IMR-90 (cell line): ENCODE measurements around the gene SF3B3. TPM values are rescaled to one million over a fixed set of nuclear protein-coding genes. Genes with fewer than 3 reads are reported as not detected.

Experiments used
- ATAC-seq: fragments of 200-7000 bp; cut with Tn5 transposase; 2 replicates; pipeline ENCODE4 v1.9.1; 2020; ENCODE audit warnings: low read depth, mild to moderate bottlenecking, moderate library complexity
- BruUV-seq: library from RNA; stranded (reverse); fragments of 400-500 nt; replicated peaks from 2 replicates; lab custom pipeline; 2021; lab: Mats Ljungman, UMichigan
- CTCF ChIA-PET: fragments of 300-600 bp; formaldehyde crosslinking; extraction: SDS; loops from one replicate; lab custom pipeline; 2021; ENCODE audit warnings: antibody characterized with exemption; lab: Yijun Ruan, JAX
- POLR2A ChIA-PET: fragments of 300-600 bp; sonication (Branson Sonifier 250); formaldehyde crosslinking; loops from one replicate; lab custom pipeline; 2022; ENCODE audit warnings: antibody characterized with exemption; ENCODE audit not compliant: unreplicated experiment; lab: Charles Lee
- DNase-seq: peaks from one replicate; pipeline ENCODE4 v3.0.0; 2013
- H2AFZ ChIP-seq: replicated peaks from 2 replicates; pipeline ENCODE3; 2013; ENCODE audit warnings: low read length, mild to moderate bottlenecking; ENCODE audit not compliant: poor library complexity
- H2AK5ac ChIP-seq: 2 replicates; pipeline ENCODE4 v1.6.1; 2013; ENCODE audit warnings: low read depth, low read length, inconsistent platforms
- H2AK9ac ChIP-seq: replicated peaks from 2 replicates; pipeline ENCODE3; 2013; ENCODE audit warnings: mild to moderate bottlenecking, low read depth, low read length, moderate library complexity; ENCODE audit not compliant: poor library complexity
- H2BK120ac ChIP-seq: 2 replicates; pipeline ENCODE4 v1.6.1; 2013; ENCODE audit warnings: low read depth, low read length, inconsistent platforms
- H2BK15ac ChIP-seq: 3 replicates; pipeline ENCODE4 v1.6.1; 2013; ENCODE audit warnings: low read depth, low read length, inconsistent platforms
- H2BK20ac ChIP-seq: 2 replicates; pipeline ENCODE4 v1.6.1; 2013; ENCODE audit warnings: low read depth, mild to moderate bottlenecking, inconsistent platforms, low read length, moderate library complexity
- H2BK5ac ChIP-seq: 2 replicates; pipeline ENCODE4 v1.6.1; 2013; ENCODE audit warnings: mild to moderate bottlenecking, low read depth, low read length, inconsistent platforms; ENCODE audit not compliant: poor library complexity, severe bottlenecking
- H3K14ac ChIP-seq: replicated peaks from 2 replicates; pipeline ENCODE4 v1.6.1; 2013; ENCODE audit warnings: low read depth, low read length, inconsistent platforms
- H3K18ac ChIP-seq: 2 replicates; pipeline ENCODE4 v1.6.1; 2013; ENCODE audit warnings: low read depth, low read length, control low read depth
- H3K23ac ChIP-seq: 2 replicates; pipeline ENCODE4 v1.6.1; 2013; ENCODE audit warnings: low read depth, low read length, inconsistent platforms
- H3K27ac ChIP-seq: 2 replicates; pipeline ENCODE4 v1.5.1; 2013; ENCODE audit warnings: mild to moderate bottlenecking, control low read depth, low read length; ENCODE audit not compliant: insufficient read depth
- H3K27me3 ChIP-seq: 2 replicates; pipeline ENCODE4 v1.6.1; 2013; ENCODE audit warnings: low read length; ENCODE audit not compliant: control insufficient read depth, insufficient read depth
- H3K36me3 ChIP-seq: 2 replicates; pipeline ENCODE4 v1.6.1; 2013; ENCODE audit warnings: low read length, mixed read lengths; ENCODE audit not compliant: control insufficient read depth, insufficient read depth
- H3K4ac ChIP-seq: 2 replicates; pipeline ENCODE4 v1.6.1; 2013; ENCODE audit warnings: low read depth, low read length, inconsistent platforms
- H3K4me1 ChIP-seq: 2 replicates; pipeline ENCODE4 v1.6.1; 2013; ENCODE audit warnings: low read length, mixed read lengths; ENCODE audit not compliant: control insufficient read depth, insufficient read depth
- H3K4me2 ChIP-seq: 2 replicates; pipeline ENCODE4 v1.6.1; 2013; ENCODE audit warnings: low read depth, mild to moderate bottlenecking, control low read depth, low read length, moderate library complexity
- H3K4me3 ChIP-seq: 2 replicates; pipeline ENCODE4 v1.5.1; 2013; ENCODE audit warnings: low read depth, mild to moderate bottlenecking, control low read depth, low read length, moderate library complexity; ENCODE audit not compliant: insufficient read depth
- H3K56ac ChIP-seq: 2 replicates; pipeline ENCODE4 v1.6.1; 2013; ENCODE audit warnings: low read length, inconsistent platforms; ENCODE audit not compliant: insufficient read depth; ENCODE audit errors: extremely low read depth
- H3K79me1 ChIP-seq, 2 experiments: 2 replicates each; pipeline ENCODE4 v1.6.1; 2013; ENCODE audit warnings: low read length in 2 of 2, inconsistent platforms in 1 of 2, low read depth in 1 of 2
- H3K9ac ChIP-seq: 2 replicates; pipeline ENCODE4 v1.6.1; 2013; ENCODE audit warnings: low read depth, low read length, control low read depth
- H3K9me1 ChIP-seq: 2 replicates; pipeline ENCODE4 v1.6.1; 2013; ENCODE audit warnings: low read length, inconsistent platforms; ENCODE audit not compliant: insufficient read depth
- H3K9me3 ChIP-seq: 2 replicates; pipeline ENCODE4 v1.6.1; 2013; ENCODE audit warnings: low read length; ENCODE audit not compliant: control insufficient read depth, insufficient read depth
- H4K20me1 ChIP-seq: 2 replicates; pipeline ENCODE4 v1.6.1; 2013; ENCODE audit warnings: low read length, inconsistent platforms; ENCODE audit not compliant: insufficient read depth
- H4K5ac ChIP-seq: 2 replicates; pipeline ENCODE4 v1.6.1; 2013; ENCODE audit warnings: mild to moderate bottlenecking, low read depth, low read length, control low read depth
- H4K8ac ChIP-seq, 2 experiments: 2 replicates each; pipeline ENCODE4 v1.6.1; 2013; ENCODE audit warnings: low read depth in 2 of 2, low read length in 2 of 2, control low read depth in 1 of 2, inconsistent platforms in 1 of 2
- H4K91ac ChIP-seq: 2 replicates; pipeline ENCODE4 v1.6.1; 2013; ENCODE audit warnings: low read depth, low read length, inconsistent platforms; ENCODE audit not compliant: insufficient read depth
- CEBPB ChIP-seq: IDR thresholded peaks from 2 replicates; pipeline ENCODE4 v1.6.1; 2012; ENCODE audit warnings: low read depth, low read length, improper control_type of control experiment
- CHD1 ChIP-seq: IDR thresholded peaks from 2 replicates; pipeline ENCODE4 v1.6.1; 2012; ENCODE audit warnings: low read depth, low read length, improper control_type of control experiment
- CTCF ChIP-seq: conservative IDR thresholded peaks from 2 replicates; pipeline ENCODE4 v1.5.1; 2012; ENCODE audit warnings: mild to moderate bottlenecking, low read depth, low read length, improper control_type of control experiment
- ELK1 ChIP-seq: fragments of 150-350 bp; IDR thresholded peaks from 2 replicates; pipeline ENCODE4 v1.6.1; 2016; ENCODE audit warnings: low read depth, mild to moderate bottlenecking, low read length, moderate library complexity, borderline replicate concordance
- FOS ChIP-seq: fragments of 150-350 bp; IDR thresholded peaks from 2 replicates; pipeline ENCODE4 v1.6.1; 2016; ENCODE audit warnings: low read depth, low read length
- MAFK ChIP-seq: IDR thresholded peaks from 2 replicates; pipeline ENCODE4 v1.6.1; 2012; ENCODE audit warnings: low read depth, low read length, improper control_type of control experiment
- MAZ ChIP-seq: IDR thresholded peaks from 2 replicates; pipeline ENCODE4 v1.6.1; 2012; ENCODE audit warnings: low read depth, mild to moderate bottlenecking, low read length, improper control_type of control experiment, moderate library complexity, borderline replicate concordance
- MXI1 ChIP-seq: IDR thresholded peaks from 2 replicates; pipeline ENCODE4 v1.6.1; 2012; ENCODE audit warnings: low read depth, mild to moderate bottlenecking, low read length, moderate library complexity, borderline replicate concordance
- NFE2L2 ChIP-seq: fragments of 150-350 bp; IDR thresholded peaks from 2 replicates; pipeline ENCODE4 v1.6.1; 2016; ENCODE audit warnings: low read depth, mild to moderate bottlenecking, low read length
- POLR2A ChIP-seq: IDR thresholded peaks from 2 replicates; pipeline ENCODE4 v1.6.1; 2012; ENCODE audit warnings: mild to moderate bottlenecking, low read depth, low read length
- RAD21 ChIP-seq: IDR thresholded peaks from 2 replicates; pipeline ENCODE4 v1.6.1; 2012; ENCODE audit warnings: low read length, improper control_type of control experiment
- RCOR1 ChIP-seq: IDR thresholded peaks from 2 replicates; pipeline ENCODE4 v1.6.1; 2012; ENCODE audit warnings: mild to moderate bottlenecking, low read length, improper control_type of control experiment; ENCODE audit not compliant: insufficient replicate concordance
- RFX5 ChIP-seq: IDR thresholded peaks from 2 replicates; pipeline ENCODE4 v1.8.0; 2012; ENCODE audit warnings: low read depth, mild to moderate bottlenecking, low read length, moderate library complexity
- SMC3 ChIP-seq: fragments of 150-350 bp; IDR thresholded peaks from 2 replicates; pipeline ENCODE4 v1.6.1; 2016; ENCODE audit warnings: low read depth, mild to moderate bottlenecking, antibody characterized with exemption, low read length, moderate library complexity
- USF2 ChIP-seq: fragments of 150-350 bp; IDR thresholded peaks from 2 replicates; pipeline ENCODE4 v1.6.1; 2017; ENCODE audit warnings: mild to moderate bottlenecking, antibody characterized with exemption, low read length, low read depth
- WGBS, 2 experiments: methylation state at CpG; one replicate each; pipeline versions ENCODE4 v1.1.5 to v1.1.7; 2013; ENCODE audit warnings: missing lambda C conversion rate in 2 of 2; ENCODE audit not compliant: insufficient read length in 1 of 2; ENCODE audit errors: extremely low coverage in 2 of 2; 5-methylcytosine and 5-hydroxymethylcytosine counted together
- dilution Hi-C: fragments of 300-500 bp; cut with HindIII; formaldehyde crosslinking; loops from one replicate; pipeline ENCODE4 v1.14.3; 2018; ENCODE audit warnings: low sequenced_read_pairs; ENCODE audit not compliant: unreplicated experiment
- in situ Hi-C: fragments of 300-500 bp; cut with MboI; formaldehyde crosslinking; loops from 3 replicates; pipeline ENCODE4 v1.14.3; 2019; ENCODE audit warnings: low sequenced_read_pairs, inconsistent platforms, mixed read lengths
- intact Hi-C: fragments of 100-400 bp; cut with micrococcal nuclease; formaldehyde crosslinking; loops from 2 replicates; pipeline ENCODE4 v1.10.0; 2022
- polyA plus RNA-seq, 3 experiments: library from polyadenylated mRNA; depleted of rRNA; stranded (reverse); fragments of >200 nt; gene quantifications; 2 replicates each; pipeline ENCODE4 v1.2.3, GENCODE V29; 2012; ENCODE audit warnings: low replicate concordance in 1 of 3
- total RNA-seq: library from RNA; depleted of rRNA; stranded (reverse); fragments of >200 nt; gene quantifications from 2 replicates; pipeline ENCODE4 v1.2.3, GENCODE V29; 2012

SF3B3 gene
- total and polyA plus RNA-seq, 2 of the 4 experiments (the other 2 are of a cell fraction), result 97.9 to 134 TPM

GRCh38 chr16:70529051-70529777 lies 5.6 kb downstream of the SF3B3 start:
- Histone ChIP-seq H3K23ac (no peak overlapping the region), H3K14ac (no peak overlapping the region), H2AFZ (no peak overlapping the region), H3K9me3 (no peaks in the 10 kb centered on the region), H3K79me1 (peaks cover 15 to 50% of the 10 kb centered on the region in 2 experiments), H3K27me3 (no peaks in the 10 kb centered on the region), H4K5ac (no peak overlapping the region), H3K56ac (no peak overlapping the region), H2BK20ac (no peak overlapping the region), H4K8ac (no peak overlapping the region), H4K20me1 (peaks cover 59% of the 10 kb centered on the region), H2AK9ac (no peak overlapping the region), H4K91ac (no peak overlapping the region), H2BK5ac (no peak overlapping the region), H3K4me1 (peaks cover 6% of the 10 kb centered on the region), H3K27ac (peak overlapping the region; percentile 8; the same call in 1 of the 2 replicates), H3K4me3 (no peak overlapping the region), H3K4me2 (peak overlapping the region; percentile 6; the same call in 1 of the 2 replicates), H3K9me1 (no peaks in the 10 kb centered on the region), H2AK5ac (peak overlapping the region; percentile 5; the same call in 1 of the 2 replicates), H3K36me3 (peaks cover 37% of the 10 kb centered on the region), H3K9ac (0 out of 2 replicates have a peak overlapping the region, but pooled peaks have one; percentile 12), H3K4ac (no peak overlapping the region), H3K18ac (no peak overlapping the region), H2BK120ac (no peak overlapping the region), H2BK15ac (no peak overlapping the region)
- in situ Hi-C loops (no loop called here), dilution Hi-C loops (no loop called here), intact Hi-C loops (loop anchor here (1.0 to 2.0 kb wide), 2 partner anchors 124 to 242 kb away; no protein-coding TSS in a partner anchor)
- DNase-seq, result peak; percentile 79
- 92% methylated on average over 6 of the region's 8 CpGs; no CpG with 5 or more reads in 1 of the 2 experiments for WGBS, 2 experiments
- ChIA-PET CTCF (no interaction called here), POLR2A (no interaction called here)
- ATAC-seq, result peak; percentile 76
- BruUV-seq, result no TSS peak
- TF ChIP-seq RCOR1 (no peak), ELK1 (no peak), MAZ (no peak), RFX5 (no peak), MAFK (no peak), CTCF (peak; percentile 74), NFE2L2 (no peak), USF2 (no peak), RAD21 (peak; percentile 64), MXI1 (no peak), CHD1 (no peak), SMC3 (peak; percentile 53), FOS (no peak), CEBPB (no peak), POLR2A (no peak)
